T-helper 1 cell treated with Interleukin-12 subunit alpha and Interleukin-12 subunit beta and Interleukin-4 antibody, amounts not matched to agents 30 ng/mL and 1 ng/mL, for 36 hours (primary cell): ENCODE data around the gene PMP22. TPM values are rescaled to one million over a fixed set of nuclear protein-coding genes. Genes with fewer than 3 reads are reported as not detected.
"Not testable (repeated sequence)": the region's sequence is repeated elsewhere in the genome, so short reads cannot be mapped to it uniquely, and the experiment has no call there.

ENCODE experiments used
- intact Hi-C: fragments of 100-400 bp; cut with micrococcal nuclease; formaldehyde crosslinking; loops from one replicate; pipeline ENCODE4 v1.15.1; 2024
- total RNA-seq: library from RNA; stranded (reverse); gene quantifications from 2 replicates; pipeline ENCODE4 v1.2.3, GENCODE V29; 2022

PMP22 gene
- total RNA-seq, 1 donor from 2014 or later, result not detected

GRCh38 chr17:15256689-15257088 is 8.4 kb downstream of the PMP22 start:
- intact Hi-C loops, result loop anchor here (1.0 kb wide), 3 partner anchors 247 to 742 kb away; no protein-coding TSS in a partner anchor

- intact Hi-C loops, result no loop called here
Observed at GRCh38 chr17:15255713-15256454, 9.2 kb downstream of the PMP22 start.

- intact Hi-C loops, result no loop called here
Observed at GRCh38 chr17:15250135-15250860, 14.8 kb downstream of the PMP22 start.

GRCh38 chr17:15249487-15249886 is 15.6 kb downstream of the PMP22 start:
- intact Hi-C loops, result no loop called here

GRCh38 chr17:15247891-15248529 is 17.1 kb downstream of the PMP22 start:
- intact Hi-C loops, result no loop called here

GRCh38 chr17:15245054-15245453 is 20.1 kb downstream of the PMP22 start:
- intact Hi-C loops, result no loop called here

- intact Hi-C loops, result no loop called here
Observed at GRCh38 chr17:15240644-15241043, 24.5 kb downstream of the PMP22 start.

- intact Hi-C loops, result no loop called here
Observed at GRCh38 chr17:15239491-15239890, 25.6 kb downstream of the PMP22 start.

- intact Hi-C loops, result no loop called here
Observed at GRCh38 chr17:15238676-15239422, 26.3 kb downstream of the PMP22 start.

- intact Hi-C loops, result no loop called here
Observed at GRCh38 chr17:15238057-15238456, 27.1 kb downstream of the PMP22 start.

- intact Hi-C loops, result no loop called here
Observed at GRCh38 chr17:15237106-15237425, 28.1 kb downstream of the PMP22 start.

GRCh38 chr17:15236281-15237105 is 28.6 kb downstream of the PMP22 start:
- intact Hi-C loops, result no loop called here

GRCh38 chr17:15233971-15234370 is 31.2 kb downstream of the PMP22 start:
- intact Hi-C loops, result no loop called here

- intact Hi-C loops, result no loop called here
Observed at GRCh38 chr17:15233022-15233805, 31.9 kb downstream of the PMP22 start.

- intact Hi-C loops, result no loop called here
Observed at GRCh38 chr17:15232517-15232915, 32.6 kb downstream of the PMP22 start.

- intact Hi-C loops, result no loop called here
Observed at GRCh38 chr17:15231851-15232516, 33.1 kb downstream of the PMP22 start.

- intact Hi-C loops, result no loop called here
Observed at GRCh38 chr17:15230866-15231265, 34.3 kb downstream of the PMP22 start.

- intact Hi-C loops, result not testable (repeated sequence)
Observed at GRCh38 chr17:15221827-15222226, 43.3 kb downstream of the PMP22 start.

- intact Hi-C loops, result no loop called here
Observed at GRCh38 chr17:15220785-15221184, 44.3 kb downstream of the PMP22 start.
